Measurements from ENCODE around the gene LAD1. TPM values are rescaled to one million over a fixed set of nuclear protein-coding genes. Genes with fewer than 3 reads are reported as not detected.
A peak's percentile ranks its signal among the peaks of the same experiment; 100 is the strongest.

The LAD1 gene
- total and polyA plus RNA-seq, 2 of the 13 experiments (the other 11 are each of a cell fraction or from before 2014, with no cell fraction given) = 10.8 to 65.6 TPM

DNA sequence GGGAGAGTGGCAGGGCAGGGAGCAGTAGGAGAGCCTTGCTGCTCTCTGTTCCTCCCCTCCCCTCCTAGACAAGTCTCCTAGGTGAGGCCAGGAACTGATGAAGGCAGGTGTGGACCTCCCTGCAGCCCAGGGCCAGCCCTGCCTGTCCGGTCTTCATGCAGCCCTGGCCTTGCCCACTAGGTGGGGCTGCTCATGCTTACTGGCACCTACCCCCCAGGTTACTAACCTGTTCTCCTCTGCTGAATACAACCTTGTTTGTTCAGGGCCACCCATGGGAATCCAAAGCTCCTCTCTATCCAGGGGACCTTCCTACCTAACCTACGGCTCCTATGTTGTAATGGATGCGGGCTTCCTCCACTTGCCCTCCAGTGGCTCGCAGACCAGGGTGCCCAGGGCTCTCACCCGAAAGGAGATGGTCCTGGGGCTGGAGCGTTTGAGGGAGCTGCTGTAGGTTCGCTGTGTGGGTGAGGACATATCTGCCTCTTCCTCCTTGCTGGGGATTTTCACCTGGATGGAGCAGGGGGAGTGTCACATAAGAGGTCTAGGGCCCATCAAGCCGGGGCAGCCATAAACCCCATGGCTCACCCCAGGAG lies 13.7 kb downstream of the LAD1 start (continued):
- TF ChIP-seq ZNF687 (CRISPR knock-in tag; IDR thresholded peaks at IDR 0.05) (peak; percentile 50), PATZ1 (CRISPR knock-in tag; IDR thresholded peaks at IDR 0.05) (peak; percentile 62; the same call in 1 of the 2 replicates), SMC3 (IDR thresholded peaks at IDR 0.05; ENCODE audit: low read length) (peak; percentile 70), ZNF550 (CRISPR knock-in tag; IDR thresholded peaks at IDR 0.05; ENCODE audit: borderline replicate concordance) (0 out of 2 replicates have a peak, but pooled peaks have one; percentile 34), MAZ (IDR thresholded peaks at IDR 0.05; ENCODE audit: borderline replicate concordance, low read depth, low read length) (0 out of 2 replicates have a peak, but pooled peaks have one; percentile 30), MAZ (CRISPR knock-in tag; IDR thresholded peaks at IDR 0.05; ENCODE audit: low read depth) (no peak), GATAD2A (CRISPR knock-in tag; IDR thresholded peaks at IDR 0.05) (peak; percentile 32; the same call in 1 of the 2 replicates), SSRP1 (CRISPR knock-in tag; IDR thresholded peaks at IDR 0.05) (peak; percentile 54; the same call in 1 of the 2 replicates), TARDBP (CRISPR knock-in tag; IDR thresholded peaks at IDR 0.05) (peak; percentile 20; the same call in 1 of the 2 replicates), SAP130 (CRISPR knock-in tag; IDR thresholded peaks at IDR 0.05; ENCODE audit: low read depth) (0 out of 2 replicates have a peak, but pooled peaks have one; percentile 18), PHF5A (CRISPR knock-in tag; IDR thresholded peaks at IDR 0.05; ENCODE audit: low read depth, unreplicated experiment) (peak; percentile 45), THAP11 (CRISPR knock-in tag; IDR thresholded peaks at IDR 0.05) (0 out of 2 replicates have a peak, but pooled peaks have one; percentile 22), ZNF691 (CRISPR knock-in tag; IDR thresholded peaks at IDR 0.05; ENCODE audit: borderline replicate concordance, low read depth) (peak; percentile 32; the same call in 1 of the 2 replicates), ZBTB38 (CRISPR knock-in tag; IDR thresholded peaks at IDR 0.05) (0 out of 2 replicates have a peak, but pooled peaks have one; percentile 17), FOSL2 (CRISPR knock-in tag; IDR thresholded peaks at IDR 0.05) (peak; percentile 57), RAD21 (CRISPR knock-in tag; IDR thresholded peaks at IDR 0.05) (peak; percentile 89), MIXL1 (CRISPR knock-in tag; IDR thresholded peaks at IDR 0.05) (0 out of 2 replicates have a peak, but pooled peaks have one; percentile 43), PHF21A (CRISPR knock-in tag; IDR thresholded peaks at IDR 0.05) (no peak), ZSCAN29 (CRISPR knock-in tag; conservative IDR thresholded peaks at IDR 0.05) (no peak)
- TF ChIP-seq, protein P1, sequence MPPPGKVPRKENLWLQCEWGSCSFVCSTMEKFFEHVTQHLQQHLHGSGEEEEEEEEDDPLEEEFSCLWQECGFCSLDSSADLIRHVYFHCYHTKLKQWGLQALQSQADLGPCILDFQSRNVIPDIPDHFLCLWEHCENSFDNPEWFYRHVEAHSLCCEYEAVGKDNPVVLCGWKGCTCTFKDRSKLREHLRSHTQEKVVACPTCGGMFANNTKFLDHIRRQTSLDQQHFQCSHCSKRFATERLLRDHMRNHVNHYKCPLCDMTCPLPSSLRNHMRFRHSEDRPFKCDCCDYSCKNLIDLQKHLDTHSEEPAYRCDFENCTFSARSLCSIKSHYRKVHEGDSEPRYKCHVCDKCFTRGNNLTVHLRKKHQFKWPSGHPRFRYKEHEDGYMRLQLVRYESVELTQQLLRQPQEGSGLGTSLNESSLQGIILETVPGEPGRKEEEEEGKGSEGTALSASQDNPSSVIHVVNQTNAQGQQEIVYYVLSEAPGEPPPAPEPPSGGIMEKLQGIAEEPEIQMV (CRISPR knock-in tag; IDR thresholded peaks at IDR 0.05; ENCODE audit: low read depth) = no peak

Measured in HepG2 (cell line).